ENCODE measurements around the gene GSTM2.

GSTM2 gene

DNA sequence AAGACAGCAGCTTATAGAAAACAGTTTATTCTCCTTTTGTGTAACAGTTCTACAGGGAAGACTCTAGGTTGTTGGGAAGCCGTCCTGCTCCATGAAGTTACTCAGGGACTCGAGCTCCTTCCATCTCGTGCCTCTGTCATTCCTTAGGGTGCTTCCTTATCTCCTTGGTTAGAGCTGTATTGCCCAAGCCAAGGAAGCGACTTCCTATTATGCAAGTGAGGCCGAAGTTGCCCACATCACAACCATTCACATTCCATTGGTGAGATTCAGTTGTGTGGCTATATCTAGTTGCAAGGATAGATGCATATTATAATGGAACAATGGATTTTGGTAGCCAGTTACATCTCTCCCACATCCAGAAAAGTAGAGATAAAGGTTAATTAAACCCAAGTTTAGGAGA lies 53.2 kb downstream of the GSTM2 start:
- no peak overlapping the region for H3K14ac ChIP-seq (ENCODE audit: low read length)
- H3K4ac ChIP-seq (ENCODE audit: low read length) = no peak overlapping the region

GRCh38 chr1:109721971-109722370 lies 54.1 kb downstream of the GSTM2 start:
- Histone ChIP-seq H3K23ac (ENCODE audit: low read depth, low read length, poor library complexity) (no peak overlapping the region), H3K27me3 (ENCODE audit: control insufficient read depth in 3 of 3, insufficient read depth in 3 of 3, low read depth in 1 of 3, low read length in 3 of 3) (peaks cover 0 to 10% (median 0%) of the 10 kb centered on the region in 3 experiments), H3K4me1 (ENCODE audit: control insufficient read depth in 2 of 2, insufficient read depth in 1 of 2, low read depth in 1 of 2, low read length in 2 of 2) (no peaks in the 10 kb centered on the region), H4K8ac (ENCODE audit: low read depth, low read length) (no peak overlapping the region), H3K9me3 (replicated peaks in 1 of 2; ENCODE audit: control insufficient read depth in 2 of 2, insufficient read depth in 1 of 2, low read depth in 1 of 2, low read length in 2 of 2) (peaks cover 3 to 8% of the 10 kb centered on the region in 2 donors), H3K36me3 (replicated peaks in 1 of 2; ENCODE audit: control insufficient read depth in 2 of 2, insufficient read depth in 2 of 2, low read length in 2 of 2) (no peaks in the 10 kb centered on the region), H3K79me1 (ENCODE audit: low read depth, low read length) (no peaks in the 10 kb centered on the region), H2AK5ac (ENCODE audit: low read depth, low read length) (no peak overlapping the region), H3K18ac (ENCODE audit: low read length) (no peak overlapping the region), H2BK120ac (ENCODE audit: low read depth, low read length) (no peak overlapping the region), H3K4me3 (ENCODE audit: low read length in 2 of 2) (no peak overlapping the region), H4K91ac (ENCODE audit: low read depth, low read length, poor library complexity) (no peak overlapping the region), H3K9ac (ENCODE audit: low read depth, low read length, poor library complexity) (no peak overlapping the region), H2BK5ac (ENCODE audit: low read length) (no peak overlapping the region), H3K4ac (ENCODE audit: low read length) (no peak overlapping the region), H3K4me2 (ENCODE audit: insufficient read depth, low read length, poor library complexity, severe bottlenecking) (no peak overlapping the region), H3K27ac (replicated peaks; ENCODE audit: low read length) (no peak overlapping the region), H2BK12ac (ENCODE audit: low read length) (no peak overlapping the region), H3K14ac (ENCODE audit: low read length) (no peak overlapping the region), H2AFZ (ENCODE audit: low read length) (no peak overlapping the region), H2BK15ac (ENCODE audit: low read length) (no peak overlapping the region)
- no peak for DNase-seq (ENCODE audit: low spot score)
- no CpG with 5 or more reads among the region's 1 CpG for WGBS, 2 donors (ENCODE audit: extremely low coverage in 2 of 2, insufficient read length in 2 of 2, insufficient replicate concordance in 1 of 2)

More for the DNA sequence above, 53.2 kb downstream of the GSTM2 start:
- Histone ChIP-seq H4K91ac (ENCODE audit: low read depth, low read length, poor library complexity) (no peak overlapping the region), H3K4me2 (ENCODE audit: insufficient read depth, low read length, poor library complexity, severe bottlenecking) (no peak overlapping the region), H3K18ac (ENCODE audit: low read length) (no peak overlapping the region), H3K9me3 (replicated peaks in 1 of 2; ENCODE audit: control insufficient read depth in 2 of 2, insufficient read depth in 1 of 2, low read depth in 1 of 2, low read length in 2 of 2) (peaks cover 0 to 4% of the 10 kb centered on the region in 2 donors), H3K27me3 (ENCODE audit: control insufficient read depth in 3 of 3, insufficient read depth in 3 of 3, low read depth in 1 of 3, low read length in 3 of 3) (peaks cover 0 to 19% (median 0%) of the 10 kb centered on the region in 3 experiments), H3K79me1 (ENCODE audit: low read depth, low read length) (no peaks in the 10 kb centered on the region), H3K23ac (ENCODE audit: low read depth, low read length, poor library complexity) (no peak overlapping the region), H3K27ac (replicated peaks; ENCODE audit: low read length) (no peak overlapping the region), H3K36me3 (replicated peaks in 1 of 2; ENCODE audit: control insufficient read depth in 2 of 2, insufficient read depth in 2 of 2, low read length in 2 of 2) (no peaks in the 10 kb centered on the region), H3K4me1 (ENCODE audit: control insufficient read depth in 2 of 2, insufficient read depth in 1 of 2, low read depth in 1 of 2, low read length in 2 of 2) (no peaks in the 10 kb centered on the region), H4K8ac (ENCODE audit: low read depth, low read length) (no peak overlapping the region), H2AK5ac (ENCODE audit: low read depth, low read length) (no peak overlapping the region), H2BK15ac (ENCODE audit: low read length) (no peak overlapping the region), H2BK120ac (ENCODE audit: low read depth, low read length) (no peak overlapping the region), H3K4me3 (ENCODE audit: low read length in 2 of 2) (no peak overlapping the region), H2BK12ac (ENCODE audit: low read length) (no peak overlapping the region), H2BK5ac (ENCODE audit: low read length) (no peak overlapping the region), H2AFZ (ENCODE audit: low read length) (no peak overlapping the region), H3K9ac (ENCODE audit: low read depth, low read length, poor library complexity) (no peak overlapping the region)
- no CpG with 5 or more reads among the region's 5 CpGs for WGBS, 2 donors (ENCODE audit: extremely low coverage in 2 of 2, insufficient read length in 2 of 2, insufficient replicate concordance in 1 of 2)
- DNase-seq (ENCODE audit: low spot score) = no peak

GRCh38 chr1:109722908-109723691 lies 55.2 kb downstream of the GSTM2 start:
- H2BK120ac ChIP-seq (ENCODE audit: low read depth, low read length) = no peak overlapping the region
- H3K4ac ChIP-seq (ENCODE audit: low read length) = no peak overlapping the region
- DNase-seq (ENCODE audit: low spot score) = no peak

More at GRCh38 chr1:109722908-109723691, 55.2 kb downstream of the GSTM2 start:
- H3K14ac ChIP-seq (ENCODE audit: low read length) = no peak overlapping the region
- H3K4me1 ChIP-seq (ENCODE audit: control insufficient read depth in 2 of 2, insufficient read depth in 1 of 2, low read depth in 1 of 2, low read length in 2 of 2) = no peaks in the 10 kb centered on the region
- H3K9me3 ChIP-seq (replicated peaks in 1 of 2; ENCODE audit: control insufficient read depth in 2 of 2, insufficient read depth in 1 of 2, low read depth in 1 of 2, low read length in 2 of 2) = peaks cover 4 to 9% of the 10 kb centered on the region in 2 donors
- no peak overlapping the region for H4K8ac ChIP-seq (ENCODE audit: low read depth, low read length)
- H2AFZ ChIP-seq (ENCODE audit: low read length) = no peak overlapping the region
- no peak overlapping the region for H3K27ac ChIP-seq (replicated peaks; ENCODE audit: low read length)
- H3K18ac ChIP-seq (ENCODE audit: low read length) = no peak overlapping the region
- no peak overlapping the region for H3K23ac ChIP-seq (ENCODE audit: low read depth, low read length, poor library complexity)
- no peak overlapping the region for H3K9ac ChIP-seq (ENCODE audit: low read depth, low read length, poor library complexity)
- H3K4me2 ChIP-seq (ENCODE audit: insufficient read depth, low read length, poor library complexity, severe bottlenecking) = no peak overlapping the region
- H3K27me3 ChIP-seq (ENCODE audit: control insufficient read depth in 3 of 3, insufficient read depth in 3 of 3, low read depth in 1 of 3, low read length in 3 of 3) = peaks cover 0 to 10% (median 0%) of the 10 kb centered on the region in 3 experiments
- H2BK5ac ChIP-seq (ENCODE audit: low read length) = no peak overlapping the region
- no peak overlapping the region for H2BK15ac ChIP-seq (ENCODE audit: low read length)
- H3K4me3 ChIP-seq (ENCODE audit: low read length in 2 of 2) = no peak overlapping the region
- WGBS, 2 donors (ENCODE audit: extremely low coverage in 2 of 2, insufficient read length in 2 of 2, insufficient replicate concordance in 1 of 2) = no CpG with 5 or more reads among the region's 7 CpGs
- H4K91ac ChIP-seq (ENCODE audit: low read depth, low read length, poor library complexity) = no peak overlapping the region
- H2BK12ac ChIP-seq (ENCODE audit: low read length) = no peak overlapping the region
- H3K79me1 ChIP-seq (ENCODE audit: low read depth, low read length) = no peaks in the 10 kb centered on the region
- H3K36me3 ChIP-seq (replicated peaks in 1 of 2; ENCODE audit: control insufficient read depth in 2 of 2, insufficient read depth in 2 of 2, low read length in 2 of 2) = no peaks in the 10 kb centered on the region
- no peak overlapping the region for H2AK5ac ChIP-seq (ENCODE audit: low read depth, low read length)
